Peyer's patch (tissue), 4 donors: ENCODE data around the gene NUDT6. TPM values are rescaled to one million over a fixed set of nuclear protein-coding genes. Genes with fewer than 3 reads are reported as not detected.
"Not testable (repeated sequence)": the region's sequence is repeated elsewhere in the genome, so short reads cannot be mapped to it uniquely, and the experiment has no call there.

Source experiments
- DNase-seq, 3 donors: peaks; one replicate each; pipeline ENCODE4 v3.0.0-alpha.2; 2017 to 2019
- H3K27ac ChIP-seq, 4 donors: fragments of 200-600 bp; sonication (generic); one replicate each; pipeline ENCODE4 v1.5.1; 2016 to 2019
- H3K27me3 ChIP-seq, 2 donors: fragments of 200-600 bp; sonication (generic); one replicate each; pipeline ENCODE4 v1.5.1; 2019
- H3K36me3 ChIP-seq, 3 donors: fragments of 200-600 bp; sonication (generic); one replicate each; pipeline ENCODE4 v1.5.1; 2016 to 2019
- H3K4me1 ChIP-seq, 4 donors: fragments of 200-600 bp; sonication (generic); one replicate each; pipeline ENCODE4 v1.5.1; 2016 to 2019
- H3K4me3 ChIP-seq, 4 donors: fragments of 200-600 bp; sonication (generic); 1 replicate in 3 of 4; 2 replicates in 1 of 4; pipeline ENCODE4 v1.5.1; 2016 to 2019; ENCODE audit warnings: mild to moderate bottlenecking in 1 of 4
- H3K9me3 ChIP-seq, 4 donors: fragments of 200-600 bp; sonication (generic); one replicate each; pipeline ENCODE4 v1.5.1; 2016 to 2019; ENCODE audit warnings: mild to moderate bottlenecking in 1 of 4
- CTCF ChIP-seq, 6 experiments: fragments of 450-650 bp in 4 of 6; fragments of 200-600 bp in 2 of 6; sonication (generic) in 1 of 6; IDR thresholded peaks; one replicate each; pipeline ENCODE4 v1.5.1; 2017 to 2019; ENCODE audit warnings: antibody characterized with exemption in 6 of 6, mild to moderate bottlenecking in 3 of 6, moderate library complexity in 1 of 6
- POLR2A ChIP-seq, 2 donors: fragments of 450-650 bp; IDR thresholded peaks; one replicate each; pipeline ENCODE4 v1.5.1; 2017; ENCODE audit warnings: antibody characterized with exemption in 2 of 2, mild to moderate bottlenecking in 2 of 2, moderate library complexity in 2 of 2
- total RNA-seq, 4 donors: library from RNA; depleted of rRNA; stranded (reverse); fragments of >200 nt; gene quantifications; one replicate each; pipeline ENCODE4 v1.1.0, GENCODE V29; 2016

The NUDT6 gene
- total RNA-seq, 4 donors from 2014 or later: 8.7 to 12.4 (median 10.5) TPM

DNA sequence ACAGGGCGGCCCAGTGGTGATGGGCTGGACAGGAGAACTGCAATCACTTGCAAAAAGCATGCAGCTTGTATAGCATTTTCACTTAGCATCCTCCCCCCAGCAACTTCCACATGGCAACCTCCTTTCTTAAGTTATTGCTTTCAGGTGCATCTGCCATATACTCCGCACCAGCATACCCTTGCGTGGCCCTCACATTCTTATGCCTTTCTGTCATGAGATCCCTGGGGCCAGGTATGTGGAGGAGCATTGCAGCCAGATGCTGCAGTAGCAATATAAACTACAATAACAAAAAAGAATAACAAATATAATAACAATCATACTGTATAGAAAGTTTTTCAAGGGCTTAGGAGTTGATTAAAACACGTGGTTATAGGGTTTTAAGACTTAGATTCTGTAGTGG, 26.3 kb upstream of the NUDT6 start:
- Histone ChIP-seq H3K36me3 (peaks cover 0 to 40% (median 0%) of the 10 kb centered on the region in 3 donors), H3K27me3 (no peaks in the 10 kb centered on the region), H3K4me3 (no peak overlapping the region), H3K4me1 (no peaks in the 10 kb centered on the region), H3K27ac (no peak overlapping the region), H3K9me3 (no peaks in the 10 kb centered on the region)
- DNase-seq: no peak
- TF ChIP-seq POLR2A (IDR thresholded peaks at IDR 0.05): no peak
- TF ChIP-seq CTCF (IDR thresholded peaks at IDR 0.05): no peak

DNA sequence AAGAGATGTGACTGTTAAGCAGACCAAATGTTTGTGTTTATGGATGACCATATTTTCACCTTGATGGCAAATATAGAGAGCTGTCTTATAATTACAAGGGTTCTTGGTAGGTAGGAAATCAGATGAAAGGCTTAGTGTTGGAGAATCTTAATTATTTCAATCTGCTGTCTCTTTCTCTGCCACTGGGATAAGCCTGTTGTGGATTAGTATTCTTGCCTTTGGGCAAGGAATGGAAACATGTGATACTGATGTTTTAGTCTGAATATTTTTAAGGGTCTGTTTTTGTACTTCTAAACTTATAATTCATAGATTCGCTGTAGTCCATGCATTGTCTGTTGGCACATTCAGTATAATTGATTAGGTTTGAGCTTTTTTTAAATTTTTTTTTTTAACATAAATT, 23.7 kb upstream of the NUDT6 start:
- no peaks in the 10 kb centered on the region for H3K27me3 ChIP-seq
- H3K4me3 ChIP-seq: no peak overlapping the region
- no peaks in the 10 kb centered on the region for H3K4me1 ChIP-seq
- H3K9me3 ChIP-seq: no peaks in the 10 kb centered on the region
- no peak overlapping the region for H3K27ac ChIP-seq
- no peak for TF ChIP-seq CTCF (IDR thresholded peaks at IDR 0.05)
- no peak for TF ChIP-seq POLR2A (IDR thresholded peaks at IDR 0.05)
- no peak for DNase-seq
- H3K36me3 ChIP-seq: peaks cover 0 to 24% (median 0%) of the 10 kb centered on the region in 3 donors

- H3K4me3 ChIP-seq, H3K27me3 ChIP-seq, H3K9me3 ChIP-seq, H3K27ac ChIP-seq, H3K4me1 ChIP-seq: not testable (repeated sequence)
- DNase-seq: peak in 2 of 3 donors; percentile 49 to 73
- peaks cover 0 to 24% (median 0%) of the 10 kb centered on the region in 3 donors for H3K36me3 ChIP-seq
These were observed 22.7 kb upstream of the NUDT6 start for GRCh38 chr4:122945136-122945535.

- DNase-seq: no peak
- Histone ChIP-seq H3K36me3 (peaks cover 0 to 34% (median 0%) of the 10 kb centered on the region in 3 donors), H3K27ac (no peak overlapping the region), H3K27me3 (no peaks in the 10 kb centered on the region), H3K9me3 (no peaks in the 10 kb centered on the region), H3K4me3 (no peak overlapping the region), H3K4me1 (no peaks in the 10 kb centered on the region)
- TF ChIP-seq POLR2A (IDR thresholded peaks at IDR 0.05): no peak
- no peak for TF ChIP-seq CTCF (IDR thresholded peaks at IDR 0.05)
These were observed 10.4 kb upstream of the NUDT6 start for GRCh38 chr4:122932763-122933162.

DNA sequence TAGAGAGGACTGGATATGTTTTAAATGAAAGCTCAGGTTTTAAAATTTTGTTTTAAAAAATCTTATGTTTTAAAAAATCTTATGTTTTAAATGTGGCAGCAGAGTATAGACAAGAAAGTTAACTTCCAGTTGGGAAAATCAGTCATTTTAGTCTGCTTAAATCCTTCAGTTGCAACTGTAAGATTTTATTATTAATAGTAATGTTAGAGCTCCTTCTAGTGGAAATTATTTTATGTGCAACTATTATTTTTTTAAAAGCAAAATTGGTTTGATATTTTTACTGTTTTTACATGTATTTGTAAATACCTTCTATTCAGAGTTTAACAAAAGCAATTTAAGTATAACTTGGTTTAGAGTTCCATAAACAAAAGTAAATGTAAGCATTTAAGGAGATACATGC, 8.5 kb upstream of the NUDT6 start:
- no peaks in the 10 kb centered on the region for H3K9me3 ChIP-seq
- no peak overlapping the region for H3K27ac ChIP-seq
- DNase-seq: no peak
- H3K4me3 ChIP-seq: no peak overlapping the region
- H3K4me1 ChIP-seq: no peaks in the 10 kb centered on the region
- TF ChIP-seq POLR2A (IDR thresholded peaks at IDR 0.05) (no peak), CTCF (IDR thresholded peaks at IDR 0.05) (peak in 4 of 6 experiments; percentile 35 to 60 (median 55))
- no peaks in the 10 kb centered on the region for H3K27me3 ChIP-seq
- peaks cover 0 to 24% (median 0%) of the 10 kb centered on the region in 3 donors for H3K36me3 ChIP-seq

DNA sequence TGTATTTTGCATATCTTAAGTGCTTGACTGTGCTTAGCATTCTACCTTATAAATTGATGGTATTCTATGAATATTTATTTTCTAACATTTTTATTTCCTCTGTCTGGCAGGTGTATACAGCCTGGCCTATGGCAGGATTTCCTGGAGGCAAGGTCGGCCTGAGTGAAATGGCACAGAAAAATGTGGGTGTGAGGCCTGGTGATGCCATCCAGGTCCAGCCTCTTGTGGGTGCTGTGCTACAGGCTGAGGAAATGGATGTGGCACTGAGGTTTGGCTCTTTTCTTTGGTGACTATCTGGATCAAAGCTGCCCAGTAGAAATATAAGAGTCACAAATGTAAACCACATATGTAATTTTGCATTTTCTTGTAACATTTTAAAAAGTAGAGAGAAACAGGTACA, 6.5 kb upstream of the NUDT6 start:
- no peaks in the 10 kb centered on the region for H3K9me3 ChIP-seq
- H3K36me3 ChIP-seq: peaks cover 0 to 7% (median 0%) of the 10 kb centered on the region in 3 donors
- no peaks in the 10 kb centered on the region for H3K27me3 ChIP-seq
- H3K4me1 ChIP-seq: peaks cover 0 to 15% (median 0%) of the 10 kb centered on the region in 4 donors
- no peak overlapping the region for H3K4me3 ChIP-seq
- TF ChIP-seq CTCF (IDR thresholded peaks at IDR 0.05): no peak
- TF ChIP-seq POLR2A (IDR thresholded peaks at IDR 0.05): no peak
- no peak for DNase-seq
- no peak overlapping the region for H3K27ac ChIP-seq
